HUES64 (cell line): ENCODE results near the gene TBC1D2B.
"Not testable (repeated sequence)": the region's sequence is repeated elsewhere in the genome, so short reads cannot be mapped to it uniquely, and the experiment has no call there.

Source experiments
- H3K27ac ChIP-seq: 2 replicates; pipeline ENCODE4 v1.7.0; 2013; ENCODE audit warnings: low read depth, low read length, inconsistent platforms
- H3K27me3 ChIP-seq: 2 replicates; pipeline ENCODE4 v1.6.1; 2013; ENCODE audit warnings: mild to moderate bottlenecking, low read length; ENCODE audit not compliant: insufficient read depth
- H3K36me3 ChIP-seq: 2 replicates; pipeline ENCODE4 v1.6.1; 2013; ENCODE audit warnings: mild to moderate bottlenecking, low read length; ENCODE audit not compliant: insufficient read depth
- H3K4me1 ChIP-seq: 2 replicates; pipeline ENCODE4 v1.6.1; 2013; ENCODE audit warnings: mild to moderate bottlenecking, low read length, moderate library complexity; ENCODE audit not compliant: insufficient read depth
- H3K4me3 ChIP-seq: 2 replicates; pipeline ENCODE4 v1.5.1; 2013; ENCODE audit warnings: mild to moderate bottlenecking, low read length, moderate library complexity
- H3K9ac ChIP-seq: 2 replicates; pipeline ENCODE4 v1.6.1; 2013; ENCODE audit warnings: mild to moderate bottlenecking, low read depth, low read length
- H3K9me3 ChIP-seq: 2 replicates; pipeline ENCODE4 v1.6.1; 2013; ENCODE audit warnings: low read depth, low read length; ENCODE audit not compliant: insufficient read depth
- WGBS: fragments of 150-250, 120-280 bp; methylation state at CpG from one replicate; pipeline ENCODE4 v1.1.7; 2013; ENCODE audit warnings: missing lambda C conversion rate; 5-methylcytosine and 5-hydroxymethylcytosine counted together

The TBC1D2B gene

DNA sequence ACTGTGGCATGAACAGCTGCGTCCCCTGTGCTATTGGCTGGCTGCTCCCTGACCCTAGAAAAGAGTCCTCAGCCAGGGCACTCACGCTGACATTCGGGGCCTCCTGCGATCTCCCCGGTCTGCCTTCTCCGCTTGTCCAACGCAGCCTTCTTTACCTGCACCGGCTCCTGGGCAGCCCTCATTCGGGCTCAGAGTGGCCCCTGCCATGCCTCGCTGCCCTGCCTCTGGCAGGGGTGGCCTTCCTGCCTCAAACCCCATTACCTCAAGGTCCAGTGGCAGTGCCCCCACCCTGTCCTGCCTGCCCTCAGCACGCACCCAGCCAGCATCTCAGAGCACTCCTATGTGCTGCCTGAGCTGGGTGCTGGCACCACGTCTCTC, 86.5 kb downstream of the TBC1D2B start:
- H3K9me3 ChIP-seq = no peaks in the 10 kb centered on the region
- H3K27me3 ChIP-seq = no peaks in the 10 kb centered on the region
- no peak overlapping the region for H3K9ac ChIP-seq
- 92% methylated on average over 11 of the region's 12 CpGs for WGBS
- no peak overlapping the region for H3K27ac ChIP-seq
- H3K4me1 ChIP-seq = peaks cover 4% of the 10 kb centered on the region; the same call in 1 of the 2 replicates
- no peak overlapping the region for H3K4me3 ChIP-seq
- H3K36me3 ChIP-seq = no peaks in the 10 kb centered on the region

- H3K9ac ChIP-seq = no peak overlapping the region
- H3K4me1 ChIP-seq = peaks cover 4% of the 10 kb centered on the region; the same call in 1 of the 2 replicates
- no peaks in the 10 kb centered on the region for H3K27me3 ChIP-seq
- WGBS = 78% methylated on average over 22 of the region's 22 CpGs
- no peaks in the 10 kb centered on the region for H3K36me3 ChIP-seq
- no peaks in the 10 kb centered on the region for H3K9me3 ChIP-seq
- H3K4me3 ChIP-seq = no peak overlapping the region
- no peak overlapping the region for H3K27ac ChIP-seq
Measured at GRCh38 chr15:77989296-77990143, 88.0 kb downstream of the TBC1D2B start.

DNA sequence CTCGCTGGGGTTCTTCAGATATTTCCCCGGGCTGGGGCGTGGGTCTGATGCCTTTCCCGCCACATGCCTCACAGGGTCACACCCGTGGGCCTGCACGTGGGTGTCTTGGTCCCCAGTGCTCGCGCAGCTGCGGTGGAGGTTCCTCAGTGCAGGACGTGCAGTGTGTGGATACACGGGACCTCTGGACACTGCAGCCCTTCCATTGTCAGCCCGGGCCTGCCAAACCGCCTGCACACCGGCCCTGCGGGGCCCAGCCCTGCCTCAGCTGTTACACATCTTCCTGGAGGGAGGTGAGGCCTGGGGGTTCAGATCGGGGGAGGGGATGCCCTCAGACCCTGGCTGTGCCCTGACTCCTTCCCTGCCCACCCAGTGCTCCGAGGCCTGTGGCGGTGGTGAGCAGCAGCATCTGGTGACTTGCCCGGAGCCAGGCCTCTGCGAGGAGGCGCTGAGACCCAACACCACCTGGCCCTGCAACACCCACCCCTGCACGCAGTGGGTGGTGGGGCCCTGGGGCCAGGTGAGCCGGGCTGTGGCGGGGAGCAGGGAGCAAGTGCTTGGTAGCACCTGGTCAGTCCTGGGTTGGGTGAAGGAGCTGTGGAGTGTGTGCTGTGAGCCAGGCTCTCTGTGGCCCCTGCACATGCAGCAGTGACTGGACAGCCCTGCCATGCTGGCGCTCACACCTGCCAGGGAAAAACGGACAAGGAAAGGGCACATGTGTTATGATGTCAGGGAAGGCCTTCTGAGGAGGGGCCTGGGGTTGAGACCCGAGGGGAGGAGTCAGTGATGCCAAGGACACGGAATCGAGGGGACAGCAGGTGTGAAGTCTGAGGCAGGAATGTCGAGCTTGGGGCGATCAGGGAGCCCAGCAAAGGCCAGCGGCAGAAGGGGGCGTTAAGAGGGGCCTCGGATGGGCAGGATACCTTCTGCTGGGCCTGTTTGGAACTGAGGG, 88.9 kb downstream of the TBC1D2B start:
- no peaks in the 10 kb centered on the region for H3K27me3 ChIP-seq
- no peak overlapping the region for H3K27ac ChIP-seq
- H3K36me3 ChIP-seq = no peaks in the 10 kb centered on the region
- 90% methylated on average over 34 of the region's 34 CpGs for WGBS
- no peaks in the 10 kb centered on the region for H3K9me3 ChIP-seq
- no peak overlapping the region for H3K4me3 ChIP-seq
- H3K9ac ChIP-seq = no peak overlapping the region
- peaks cover 4% of the 10 kb centered on the region; the same call in 1 of the 2 replicates for H3K4me1 ChIP-seq

GRCh38 chr15:77987765-77988136, 89.8 kb downstream of the TBC1D2B start:
- not testable (repeated sequence) for H3K4me3 ChIP-seq, H3K4me1 ChIP-seq, H3K27me3 ChIP-seq, H3K9me3 ChIP-seq, H3K27ac ChIP-seq, H3K36me3 ChIP-seq, H3K9ac ChIP-seq
- 83% methylated on average over 15 of the region's 15 CpGs for WGBS

- Histone ChIP-seq H3K36me3 (no peaks in the 10 kb centered on the region), H3K27me3 (no peaks in the 10 kb centered on the region), H3K9ac (no peak overlapping the region), H3K4me3 (no peak overlapping the region), H3K27ac (no peak overlapping the region), H3K4me1 (peaks cover 4% of the 10 kb centered on the region; the same call in 1 of the 2 replicates), H3K9me3 (no peaks in the 10 kb centered on the region)
- 73% methylated on average over 23 of the region's 24 CpGs for WGBS
Measured at GRCh38 chr15:77986891-77987764, 90.4 kb downstream of the TBC1D2B start.

DNA sequence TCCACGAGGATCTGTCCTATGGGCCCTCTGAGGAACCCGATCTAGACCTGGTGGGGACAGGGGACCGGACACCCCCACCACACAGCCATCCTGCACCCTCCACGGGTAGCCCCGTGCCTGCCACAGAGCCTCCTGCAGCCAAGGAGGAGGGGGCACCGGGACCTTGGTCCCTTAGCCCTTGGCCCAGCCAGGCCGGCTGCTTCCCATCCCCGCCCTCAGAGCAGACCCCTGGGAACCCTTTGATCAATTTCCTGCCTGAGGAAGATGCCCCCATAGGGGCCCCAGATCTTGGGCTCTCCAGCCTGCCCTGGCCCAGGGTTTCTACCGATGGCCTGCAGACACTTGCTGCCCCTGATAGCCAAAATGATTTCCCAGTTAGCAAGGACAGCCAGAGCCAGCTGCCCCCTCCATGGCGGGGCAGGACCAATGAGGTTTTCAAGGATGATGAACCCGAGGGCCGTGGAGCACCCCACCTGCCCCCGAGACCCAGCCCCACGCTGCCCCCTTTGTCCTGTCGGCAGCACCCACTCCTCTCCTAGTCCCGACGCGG, 91.5 kb downstream of the TBC1D2B start:
- no peaks in the 10 kb centered on the region for H3K36me3 ChIP-seq
- no peak overlapping the region for H3K9ac ChIP-seq
- whole genome bisulfite sequencing = 86% methylated on average over 18 of the region's 18 CpGs
- H3K4me1 ChIP-seq = peaks cover 4% of the 10 kb centered on the region; the same call in 1 of the 2 replicates
- H3K27me3 ChIP-seq = no peaks in the 10 kb centered on the region
- H3K27ac ChIP-seq = no peak overlapping the region
- no peaks in the 10 kb centered on the region for H3K9me3 ChIP-seq
- H3K4me3 ChIP-seq = no peak overlapping the region

GRCh38 chr15:77985031-77985930, 92.2 kb downstream of the TBC1D2B start:
- Histone ChIP-seq H3K36me3 (no peaks in the 10 kb centered on the region), H3K4me3 (no peak overlapping the region), H3K4me1 (peaks cover 4% of the 10 kb centered on the region; the same call in 1 of the 2 replicates), H3K9ac (no peak overlapping the region), H3K27ac (no peak overlapping the region), H3K9me3 (no peaks in the 10 kb centered on the region), H3K27me3 (no peaks in the 10 kb centered on the region)
- WGBS = 93% methylated on average over 23 of the region's 23 CpGs

- peaks cover 4% of the 10 kb centered on the region; the same call in 1 of the 2 replicates for H3K4me1 ChIP-seq
- no peak overlapping the region for H3K9ac ChIP-seq
- H3K27ac ChIP-seq = no peak overlapping the region
- 84% methylated on average over 5 of the region's 7 CpGs for WGBS
- H3K9me3 ChIP-seq = no peaks in the 10 kb centered on the region
- H3K36me3 ChIP-seq = no peaks in the 10 kb centered on the region
- H3K27me3 ChIP-seq = no peaks in the 10 kb centered on the region
- no peak overlapping the region for H3K4me3 ChIP-seq
Measured at GRCh38 chr15:77984446-77984861, 93.1 kb downstream of the TBC1D2B start.

DNA sequence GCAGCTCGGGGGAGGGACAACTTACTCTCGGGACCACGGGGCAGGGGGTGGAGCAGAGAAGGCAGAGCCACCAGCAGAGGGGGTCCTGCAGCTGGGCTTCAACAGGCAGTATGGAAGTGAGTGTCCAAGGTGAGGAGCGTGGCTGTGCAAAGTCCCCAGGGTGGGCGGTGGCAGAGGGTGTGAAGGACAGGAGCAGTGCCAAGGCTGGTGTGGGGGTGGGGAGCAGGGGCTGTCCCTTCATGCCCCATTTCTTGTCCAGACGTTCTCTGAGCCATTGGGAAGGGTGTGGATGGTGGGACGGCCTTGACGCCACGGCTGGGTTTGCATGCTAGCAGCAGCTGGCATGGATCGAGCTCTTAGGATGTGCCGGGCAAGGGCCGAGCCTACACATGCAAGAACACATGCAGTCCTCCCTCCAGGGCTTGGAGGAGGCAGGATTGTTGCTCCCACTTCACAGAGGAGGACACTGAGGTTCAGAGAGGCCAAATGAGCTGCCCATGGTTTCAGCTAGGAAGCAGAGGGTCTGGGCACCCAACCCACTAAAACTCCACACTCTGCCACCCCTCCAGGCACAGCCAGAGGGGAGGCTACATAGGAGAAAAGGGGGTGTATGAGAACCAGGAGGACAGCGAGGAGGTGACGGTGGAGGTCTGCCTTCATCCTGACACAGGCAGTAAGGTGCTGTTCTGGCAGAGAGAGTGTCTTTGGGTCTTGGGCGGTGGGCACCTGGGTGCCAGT, 93.6 kb downstream of the TBC1D2B start:
- WGBS = 66% methylated on average over 15 of the region's 15 CpGs
- H3K4me3 ChIP-seq = no peak overlapping the region
- H3K36me3 ChIP-seq = no peaks in the 10 kb centered on the region
- H3K9ac ChIP-seq = no peak overlapping the region
- no peaks in the 10 kb centered on the region for H3K9me3 ChIP-seq
- peaks cover 4% of the 10 kb centered on the region; the same call in 1 of the 2 replicates for H3K4me1 ChIP-seq
- H3K27me3 ChIP-seq = no peaks in the 10 kb centered on the region
- no peak overlapping the region for H3K27ac ChIP-seq
